Prostate gland (tissue), 2 donors: ENCODE measurements around the gene EPHA2. TPM values are rescaled to one million over a fixed set of nuclear protein-coding genes. Genes with fewer than 3 reads are reported as not detected.

Experiments
- DNase-seq: peaks from one replicate; pipeline ENCODE4 v3.0.0-alpha.2; 2019; ENCODE audit warnings: low spot score
- H3K27ac ChIP-seq, 2 donors: fragments of 200-600 bp; sonication (generic); 2 replicates each; pipeline ENCODE4 v1.5.1; 2017 to 2019
- H3K27me3 ChIP-seq: fragments of 200-600 bp; sonication (generic); replicated peaks from 2 replicates; pipeline ENCODE4 v1.5.1; 2019; ENCODE audit not compliant: insufficient read depth
- H3K36me3 ChIP-seq, 2 donors: fragments of 200-600 bp; sonication (generic); 1 replicate in 1 of 2; 2 replicates in 1 of 2; pipeline versions ENCODE4 v1.5.1 to v1.8.1; 2017 to 2019
- H3K4me1 ChIP-seq: fragments of 200-600 bp; sonication (generic); replicated peaks from 2 replicates; pipeline ENCODE4 v1.5.1; 2019
- H3K4me3 ChIP-seq, 2 donors: fragments of 200-600 bp; sonication (generic); 2 replicates each; pipeline ENCODE4 v1.5.1; 2017 to 2019
- H3K9me3 ChIP-seq: fragments of 200-600 bp; sonication (generic); 2 replicates; pipeline ENCODE4 v1.5.1; 2017
- POLR2A ChIP-seq: fragments of 450-650 bp; IDR thresholded peaks from one replicate; pipeline ENCODE4 v1.6.1; 2016; ENCODE audit warnings: antibody characterized with exemption, mild to moderate bottlenecking
- POLR2AphosphoS5 ChIP-seq: sonication (generic); formaldehyde crosslinking; IDR thresholded peaks from one replicate; pipeline ENCODE4 v1.6.1; 2017; ENCODE audit warnings: antibody characterized with exemption
- WGBS: methylation state at CpG from one replicate; pipeline ENCODE4 v1.1.5; 2018; 5-methylcytosine and 5-hydroxymethylcytosine counted together
- intact Hi-C: fragments of 100-400 bp; cut with DNase I; formaldehyde crosslinking; loops from one replicate; pipeline ENCODE4 v1.14.2; 2022
- total RNA-seq, 2 donors: library from RNA; depleted of rRNA; stranded (reverse); fragments of >200 nt; gene quantifications; one replicate each; pipeline ENCODE4 v1.1.0, GENCODE V29; 2016
- TF ChIP-seq, protein P1 (sequence below), 4 experiments: fragments of 200-600 bp in 2 of 4; fragments of 450-650 bp in 2 of 4; sonication (generic) in 2 of 4; IDR thresholded peaks; 1 replicate in 3 of 4; 2 replicates in 1 of 4; pipeline ENCODE4 v1.5.1; 2016 to 2019; ENCODE audit warnings: antibody characterized with exemption in 4 of 4, mild to moderate bottlenecking in 2 of 4, moderate library complexity in 2 of 4

EPHA2 gene
- total RNA-seq, 2 donors from 2014 or later = 14.8 to 17.7 TPM

DNA sequence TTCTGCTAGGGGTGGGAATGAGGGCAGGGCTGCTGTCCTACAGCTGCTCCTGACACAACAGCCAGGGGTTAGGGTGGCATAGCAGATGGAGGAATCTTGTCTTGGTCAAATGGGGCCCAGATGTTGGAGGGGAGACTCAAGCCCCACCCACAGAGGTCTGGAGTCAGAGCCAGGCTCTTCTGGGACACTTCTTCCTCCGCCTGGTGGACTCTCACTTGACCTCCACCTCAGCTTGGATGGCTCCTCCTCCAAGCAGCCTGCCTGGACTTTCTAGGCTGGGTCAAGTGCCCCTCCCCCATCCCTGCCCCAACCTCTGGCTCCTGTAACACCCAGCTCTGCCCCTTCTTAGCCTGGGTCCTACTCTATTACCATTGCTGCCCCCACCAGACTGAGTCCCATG, 35.5 kb downstream of the EPHA2 start:
- Histone ChIP-seq H3K4me3 (no peak overlapping the region), H3K4me1 (peaks cover 6% of the 10 kb centered on the region), H3K9me3 (no peaks in the 10 kb centered on the region), H3K27ac (peak overlapping the region; percentile 19 to 26), H3K27me3 (no peaks in the 10 kb centered on the region), H3K36me3 (no peaks in the 10 kb centered on the region)
- WGBS = 91% methylated on average over 1 of the region's 1 CpG
- no peak for DNase-seq
- TF ChIP-seq, protein P1, sequence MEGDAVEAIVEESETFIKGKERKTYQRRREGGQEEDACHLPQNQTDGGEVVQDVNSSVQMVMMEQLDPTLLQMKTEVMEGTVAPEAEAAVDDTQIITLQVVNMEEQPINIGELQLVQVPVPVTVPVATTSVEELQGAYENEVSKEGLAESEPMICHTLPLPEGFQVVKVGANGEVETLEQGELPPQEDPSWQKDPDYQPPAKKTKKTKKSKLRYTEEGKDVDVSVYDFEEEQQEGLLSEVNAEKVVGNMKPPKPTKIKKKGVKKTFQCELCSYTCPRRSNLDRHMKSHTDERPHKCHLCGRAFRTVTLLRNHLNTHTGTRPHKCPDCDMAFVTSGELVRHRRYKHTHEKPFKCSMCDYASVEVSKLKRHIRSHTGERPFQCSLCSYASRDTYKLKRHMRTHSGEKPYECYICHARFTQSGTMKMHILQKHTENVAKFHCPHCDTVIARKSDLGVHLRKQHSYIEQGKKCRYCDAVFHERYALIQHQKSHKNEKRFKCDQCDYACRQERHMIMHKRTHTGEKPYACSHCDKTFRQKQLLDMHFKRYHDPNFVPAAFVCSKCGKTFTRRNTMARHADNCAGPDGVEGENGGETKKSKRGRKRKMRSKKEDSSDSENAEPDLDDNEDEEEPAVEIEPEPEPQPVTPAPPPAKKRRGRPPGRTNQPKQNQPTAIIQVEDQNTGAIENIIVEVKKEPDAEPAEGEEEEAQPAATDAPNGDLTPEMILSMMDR (IDR thresholded peaks at IDR 0.05) = no peak
- no peak for TF ChIP-seq POLR2AphosphoS5
- TF ChIP-seq POLR2A = no peak
- intact Hi-C loops = no loop called here

DNA sequence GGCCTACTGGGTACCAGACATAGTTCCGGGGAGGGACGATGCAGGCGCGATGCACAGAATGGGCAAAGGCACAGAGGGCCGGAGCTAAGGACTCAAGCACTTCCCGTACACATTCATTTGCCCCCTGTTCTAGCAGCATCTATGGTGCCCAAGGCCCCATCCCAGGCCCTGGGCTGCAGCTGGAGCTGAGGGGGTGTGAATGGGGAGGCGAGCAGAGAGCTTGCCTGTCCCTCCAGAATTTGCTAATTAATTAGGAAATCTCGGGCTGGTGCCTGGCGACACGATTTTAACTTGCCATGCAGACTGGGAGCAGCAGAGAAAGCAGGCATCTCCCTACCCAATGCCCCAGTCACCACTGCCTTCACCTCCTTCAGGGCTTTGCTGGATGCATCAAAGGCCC, 35.9 kb downstream of the EPHA2 start:
- Histone ChIP-seq H3K4me1 (peaks cover 6% of the 10 kb centered on the region), H3K36me3 (no peaks in the 10 kb centered on the region), H3K4me3 (no peak overlapping the region), H3K27me3 (no peaks in the 10 kb centered on the region), H3K9me3 (no peaks in the 10 kb centered on the region), H3K27ac (no peak overlapping the region)
- no peak for TF ChIP-seq POLR2AphosphoS5
- TF ChIP-seq, protein P1 (IDR thresholded peaks at IDR 0.05) = no peak
- TF ChIP-seq POLR2A = no peak
- 92% methylated on average over 10 of the region's 10 CpGs for WGBS
- DNase-seq = no peak
- intact Hi-C loops = no loop called here

DNA sequence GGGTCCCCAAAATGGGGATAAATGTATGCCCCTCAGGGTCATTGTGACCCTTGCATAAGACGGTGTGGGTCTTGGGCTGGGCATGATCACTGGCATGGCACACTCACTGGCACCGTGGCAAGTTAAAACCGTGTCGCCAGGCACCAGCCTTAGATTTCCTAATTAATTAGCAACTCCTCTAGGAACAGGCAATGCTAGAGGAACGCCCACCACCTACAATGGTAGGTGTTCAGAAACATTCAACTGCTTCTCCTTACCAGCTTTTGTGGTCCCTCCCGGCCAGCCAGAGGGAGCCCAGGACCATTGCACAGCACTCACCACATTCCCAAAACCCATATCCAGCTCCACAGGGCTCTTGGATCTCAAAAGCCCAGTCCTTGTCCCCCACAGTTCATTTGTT, 36.4 kb downstream of the EPHA2 start:
- no peak for TF ChIP-seq POLR2A
- TF ChIP-seq POLR2AphosphoS5 = no peak
- TF ChIP-seq, protein P1 (IDR thresholded peaks at IDR 0.05) = no peak
- 89% methylated on average over 6 of the region's 6 CpGs for WGBS
- Histone ChIP-seq H3K27me3 (no peaks in the 10 kb centered on the region), H3K27ac (no peak overlapping the region), H3K9me3 (no peaks in the 10 kb centered on the region), H3K36me3 (no peaks in the 10 kb centered on the region), H3K4me1 (peaks cover 6% of the 10 kb centered on the region), H3K4me3 (no peak overlapping the region)
- no peak for DNase-seq
- intact Hi-C loops = no loop called here

DNA sequence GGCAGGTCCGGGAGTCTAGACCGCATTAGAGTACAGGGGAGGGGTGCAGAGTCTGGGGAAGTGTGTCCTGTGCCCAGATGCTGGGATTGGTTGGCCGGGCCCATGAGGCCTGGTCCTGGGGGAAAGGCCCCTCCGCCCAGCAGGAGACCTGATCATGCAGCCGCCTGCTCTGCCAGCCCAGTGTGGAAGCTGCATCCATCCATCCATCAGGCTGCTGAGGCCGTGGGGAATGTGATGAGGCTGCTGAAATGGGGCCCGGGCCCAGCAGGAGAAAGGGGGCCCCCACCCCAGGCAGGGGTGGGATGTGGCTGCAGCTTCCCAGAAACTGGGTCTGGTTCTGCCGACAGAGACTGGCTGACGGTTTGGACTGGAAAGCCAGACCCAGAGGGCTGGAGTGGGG, 37.2 kb downstream of the EPHA2 start:
- Histone ChIP-seq H3K4me1 (peaks cover 6% of the 10 kb centered on the region), H3K27ac (no peak overlapping the region), H3K36me3 (no peaks in the 10 kb centered on the region), H3K4me3 (no peak overlapping the region), H3K27me3 (no peaks in the 10 kb centered on the region), H3K9me3 (no peaks in the 10 kb centered on the region)
- 85% methylated on average over 9 of the region's 9 CpGs for WGBS
- intact Hi-C loops = no loop called here
- no peak for DNase-seq
- TF ChIP-seq, protein P1 (IDR thresholded peaks at IDR 0.05) = no peak
- no peak for TF ChIP-seq POLR2AphosphoS5

DNA sequence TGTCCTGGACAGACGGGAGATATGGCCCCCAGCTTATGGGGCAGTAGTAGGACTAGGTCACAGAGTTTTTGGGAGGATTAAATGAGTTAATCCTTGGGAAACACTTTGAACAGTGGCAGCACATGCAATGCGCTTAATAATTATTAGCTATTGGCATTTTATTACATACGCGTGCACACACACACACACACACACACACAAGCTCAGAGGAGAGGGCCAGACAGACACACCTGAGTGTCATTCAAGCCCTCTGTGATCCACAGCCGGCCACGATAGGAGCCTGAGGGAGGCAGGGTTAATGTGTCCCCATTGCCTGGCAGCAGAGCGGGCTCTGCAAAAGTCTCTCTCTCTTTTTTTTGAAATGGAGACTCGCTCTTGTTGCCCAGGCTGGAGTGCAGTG, 37.9 kb downstream of the EPHA2 start:
- Histone ChIP-seq H3K36me3 (no peaks in the 10 kb centered on the region), H3K27ac (no peak overlapping the region), H3K27me3 (no peaks in the 10 kb centered on the region), H3K4me3 (no peak overlapping the region), H3K9me3 (no peaks in the 10 kb centered on the region), H3K4me1 (peaks cover 6% of the 10 kb centered on the region)
- DNase-seq = no peak
- intact Hi-C loops = no loop called here
- TF ChIP-seq, protein P1 (IDR thresholded peaks at IDR 0.05) = no peak
- TF ChIP-seq POLR2AphosphoS5 = no peak
- TF ChIP-seq POLR2A = no peak
- 92% methylated on average over 8 of the region's 8 CpGs for WGBS
